Astrocyte of the spinal cord (primary cell): Measurements from ENCODE around the gene TMPRSS3.

ENCODE experiments used
- DNase-seq: peaks from one replicate; pipeline ENCODE4 v3.0.0; 2011; ENCODE audit warnings: low read depth, low spot score
- H3K4me3 ChIP-seq: 2 replicates; pipeline ENCODE4 v1.5.1; 2011; ENCODE audit warnings: low read depth, mild to moderate bottlenecking, low read length, moderate library complexity
- CTCF ChIP-seq: IDR thresholded peaks from 2 replicates; pipeline ENCODE4 v1.5.1; 2012; ENCODE audit warnings: low read depth, mild to moderate bottlenecking, low read length, inconsistent platforms
- in situ Hi-C: cut with HindIII; loops from 2 replicates; pipeline ENCODE4 v1.10.0; 2017; ENCODE audit warnings: low sequenced_read_pairs

Gene TMPRSS3

GRCh38 chr21:42382915-42383314, 12.9 kb downstream of the TMPRSS3 start:
- in situ Hi-C loops = no loop called here
- DNase-seq = no peak
- H3K4me3 ChIP-seq = no peak overlapping the region
- TF ChIP-seq CTCF = no peak

GRCh38 chr21:42381347-42381984, 14.4 kb downstream of the TMPRSS3 start:
- DNase-seq = peak; percentile 22
- TF ChIP-seq CTCF = peak; percentile 80

GRCh38 chr21:42379426-42380215, 16.2 kb downstream of the TMPRSS3 start:
- no peak for TF ChIP-seq CTCF
- no peak overlapping the region for H3K4me3 ChIP-seq
- no peak for DNase-seq
- in situ Hi-C loops = no loop called here

More at GRCh38 chr21:42381347-42381984, 14.4 kb downstream of the TMPRSS3 start:
- in situ Hi-C loops = no loop called here
- H3K4me3 ChIP-seq = no peak overlapping the region

- in situ Hi-C loops = no loop called here
- no peak for TF ChIP-seq CTCF
- no peak overlapping the region for H3K4me3 ChIP-seq
- DNase-seq = no peak
Measured at GRCh38 chr21:42378418-42378817, 17.4 kb downstream of the TMPRSS3 start.

GRCh38 chr21:42377951-42378340, 17.9 kb downstream of the TMPRSS3 start:
- in situ Hi-C loops = no loop called here
- DNase-seq = no peak
- H3K4me3 ChIP-seq = no peak overlapping the region
- TF ChIP-seq CTCF = no peak

GRCh38 chr21:42377211-42377950, 18.5 kb downstream of the TMPRSS3 start:
- DNase-seq = no peak
- in situ Hi-C loops = no loop called here
- no peak overlapping the region for H3K4me3 ChIP-seq
- no peak for TF ChIP-seq CTCF
